GM18499 (cell line): Measurements from ENCODE around the gene GET4.
A peak's percentile ranks its signal among the peaks of the same experiment; 100 is the strongest.
"Not testable (repeated sequence)": the region's sequence is repeated elsewhere in the genome, so short reads cannot be mapped to it uniquely, and the experiment has no call there.

Experiments
- ATAC-seq: cut with Tn5 transposase; IDR thresholded peaks from one replicate; pipeline ENCODE4 v1.9.1; 2021; ENCODE audit warnings: moderate number of reproducible peaks; ENCODE audit not compliant: insufficient read depth, unreplicated experiment

The GET4 gene

GRCh38 chr7:923108-924041 lies 47.0 kb downstream of the GET4 start:
- ATAC-seq: peak; percentile 58

DNA sequence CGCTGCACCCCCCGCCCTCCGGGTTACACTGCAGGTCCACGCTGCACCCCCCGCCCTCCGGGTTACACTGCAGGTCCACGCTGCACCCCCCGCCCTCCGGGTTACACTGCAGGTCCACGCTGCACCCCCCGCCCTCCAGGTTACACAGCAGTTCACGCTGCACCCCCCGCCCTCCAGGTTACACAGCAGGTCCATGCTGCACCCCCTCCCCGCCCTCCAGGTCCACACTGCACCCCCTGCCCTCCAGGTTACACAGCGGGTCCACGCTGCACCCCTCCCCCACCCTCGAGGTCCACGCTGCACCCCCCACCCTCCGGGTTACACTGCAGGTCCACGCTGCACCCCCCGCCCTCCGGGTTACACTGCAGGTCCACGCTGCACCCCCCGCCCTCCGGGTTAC lies 47.7 kb downstream of the GET4 start:
- not testable (repeated sequence) for ATAC-seq

- ATAC-seq: no peak
Observed at GRCh38 chr7:924541-925231, 48.3 kb downstream of the GET4 start.

- ATAC-seq: no peak
Observed at GRCh38 chr7:925601-926000, 49.2 kb downstream of the GET4 start.

DNA sequence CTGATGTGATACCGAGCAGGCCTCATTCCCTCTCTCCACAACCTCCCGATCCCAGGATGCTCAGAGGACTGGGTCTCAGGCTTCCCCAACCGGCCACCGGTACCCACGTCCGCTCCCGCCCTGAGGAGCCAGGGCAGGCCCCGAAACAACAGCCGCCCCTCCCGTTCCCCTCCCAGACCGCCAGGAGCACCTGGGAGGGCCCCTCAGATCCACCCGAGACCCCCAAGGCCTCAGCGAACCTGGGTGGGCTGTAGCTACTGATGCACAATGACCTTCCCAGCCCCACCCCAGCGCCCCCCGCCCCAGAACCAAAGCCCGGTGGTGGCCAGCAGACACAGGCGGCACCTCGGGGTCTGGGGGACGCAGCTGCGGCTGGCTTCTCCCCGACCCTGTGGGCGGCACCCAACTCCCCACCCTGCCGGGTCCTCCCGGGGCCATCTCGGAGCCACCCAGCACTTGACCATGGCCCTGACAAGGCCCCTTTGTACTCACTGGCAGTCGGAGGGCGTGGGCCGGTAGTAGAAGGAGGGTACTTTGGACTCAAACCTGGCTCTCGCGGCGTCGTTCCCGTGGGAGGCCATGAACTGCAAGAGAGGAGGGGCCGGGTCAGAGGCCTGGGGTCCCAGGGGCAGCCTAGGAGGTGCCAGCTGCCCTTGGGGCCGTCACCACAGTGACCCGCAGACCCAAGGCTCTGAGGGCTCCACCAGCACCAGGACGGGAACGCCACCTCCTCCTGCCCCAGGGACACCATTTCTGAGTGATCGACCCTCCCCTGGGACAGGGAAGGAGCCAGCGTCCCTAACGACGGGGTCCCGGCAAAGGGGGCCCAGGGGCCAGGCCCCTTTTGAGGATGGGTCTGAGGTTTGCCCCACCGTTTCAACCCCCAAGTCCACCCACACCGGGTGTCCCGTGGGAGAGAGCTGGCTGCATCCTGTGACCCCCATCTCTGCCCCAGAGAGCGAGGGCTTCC lies 50.0 kb downstream of the GET4 start:
- ATAC-seq: no peak

DNA sequence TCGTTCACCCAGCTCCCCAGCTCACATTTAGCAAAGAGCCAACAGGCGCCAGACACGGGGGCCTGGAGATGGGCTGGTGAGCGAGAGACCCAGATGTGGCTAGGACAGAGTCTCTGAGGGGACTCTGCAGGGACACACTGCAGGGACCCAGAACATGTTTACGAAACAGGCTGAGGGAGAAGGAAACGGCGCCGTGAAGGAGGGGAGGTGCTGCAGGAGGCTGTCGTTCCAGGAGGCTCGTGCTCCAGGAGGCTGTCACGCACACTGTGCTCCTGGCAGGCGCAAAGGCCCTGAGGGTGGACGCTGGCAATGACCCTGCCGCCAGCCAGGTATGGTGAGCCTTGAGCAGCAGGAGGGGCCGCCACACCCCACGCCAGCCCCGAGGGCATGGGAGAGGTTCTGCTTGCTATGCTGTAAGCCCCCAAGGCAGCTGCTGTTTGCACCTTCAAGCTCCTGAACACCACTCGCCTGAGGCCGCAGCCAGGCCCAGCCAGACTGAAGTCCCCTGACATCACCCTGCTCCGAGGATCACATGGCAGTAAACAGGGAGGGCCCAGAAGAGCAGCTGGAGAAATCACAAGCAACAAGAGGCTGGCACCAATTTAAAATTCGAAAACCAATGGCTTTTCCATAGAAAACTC lies 50.8 kb downstream of the GET4 start:
- ATAC-seq: no peak

GRCh38 chr7:929311-929711 lies 53.0 kb downstream of the GET4 start:
- ATAC-seq: no peak

DNA sequence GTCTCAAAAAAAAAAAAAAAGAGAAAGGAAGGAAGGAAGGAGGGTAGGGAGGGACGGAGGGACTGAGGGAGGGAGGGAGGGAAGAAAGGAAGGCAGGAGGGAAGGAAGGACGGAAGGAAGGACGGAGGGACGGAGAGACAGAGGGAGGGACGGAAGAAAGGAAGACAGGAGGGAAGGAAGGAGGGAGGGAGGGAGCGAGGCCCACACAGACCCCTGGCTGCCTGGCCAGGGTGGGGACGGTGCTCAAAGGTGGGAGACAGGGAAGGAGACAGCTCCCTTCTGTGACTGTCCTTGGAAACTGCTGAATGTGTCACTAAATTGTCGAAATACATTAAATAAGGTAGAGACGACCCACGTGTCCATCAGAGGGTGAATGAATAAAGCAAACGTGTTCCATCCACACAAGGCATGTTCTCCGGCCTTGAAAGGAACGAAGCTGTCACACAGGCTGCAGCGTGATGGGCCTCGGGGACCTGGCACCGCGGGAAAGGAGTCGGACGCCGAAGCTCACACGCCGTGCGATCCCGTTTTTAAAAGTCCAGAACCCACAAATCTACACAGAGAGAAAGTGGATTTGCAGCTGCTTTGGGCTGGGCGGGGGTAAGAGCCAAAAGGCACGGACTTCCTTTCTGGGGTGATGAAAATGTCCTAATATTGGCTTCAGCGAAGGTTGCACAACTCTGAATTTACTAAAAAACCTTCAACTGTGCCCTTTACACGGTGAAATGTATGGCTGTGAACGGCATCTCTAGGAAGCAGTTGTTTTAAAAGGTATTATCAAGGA lies 54.8 kb downstream of the GET4 start:
- ATAC-seq: no peak

DNA sequence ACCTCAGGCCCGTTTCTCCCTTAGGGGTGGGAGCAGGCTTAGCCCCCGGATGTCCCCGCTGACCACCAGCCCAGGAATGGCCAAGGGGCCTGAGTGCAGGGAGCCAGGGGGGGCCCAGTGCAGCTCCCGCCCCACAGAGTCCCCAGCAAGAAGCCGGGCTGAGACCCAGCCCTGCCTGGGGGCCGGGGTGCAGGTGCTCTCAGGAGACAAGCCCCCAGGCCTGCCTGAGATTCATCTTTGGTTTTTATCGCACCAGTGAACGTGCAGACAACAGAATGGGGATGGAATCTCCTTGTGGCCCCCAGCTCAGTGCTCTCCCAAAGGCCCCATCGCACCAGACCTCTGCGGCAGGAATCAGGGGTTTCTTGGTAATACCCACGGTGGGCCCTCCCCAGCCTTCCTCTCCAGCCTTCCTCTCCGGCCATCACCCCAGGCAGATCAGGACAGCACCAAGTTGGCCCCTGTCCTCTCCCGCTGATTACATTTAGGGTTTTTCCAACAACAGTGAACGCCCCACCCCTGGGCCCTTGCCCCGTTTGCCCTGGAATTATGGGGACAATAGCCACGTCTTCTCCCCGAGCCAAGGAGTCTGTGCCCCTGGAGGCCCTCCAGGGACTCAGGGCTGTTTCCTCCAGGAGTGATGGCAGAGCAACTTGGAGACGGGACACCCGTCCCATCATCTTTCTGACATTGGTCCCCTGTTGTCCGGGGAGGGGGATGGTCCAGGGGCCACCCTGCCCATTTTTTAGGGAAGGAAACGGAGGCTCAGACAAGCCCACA lies 55.7 kb downstream of the GET4 start:
- no peak for ATAC-seq

DNA sequence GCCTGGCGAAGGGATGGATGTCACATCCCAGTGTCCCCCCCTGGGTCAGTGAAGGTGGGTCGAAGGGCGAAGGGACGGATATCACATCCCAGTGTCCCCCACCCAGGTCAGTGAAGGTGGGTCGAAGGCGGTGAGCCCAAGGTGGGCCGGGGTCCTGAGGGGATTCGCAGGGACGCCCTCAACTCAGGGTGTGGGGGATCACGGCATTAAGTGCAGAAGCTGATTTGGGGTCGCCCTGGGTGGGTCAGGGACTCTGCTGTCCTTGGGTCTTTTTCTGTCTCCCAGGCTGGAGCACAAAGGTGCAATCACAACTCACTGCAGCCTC lies 56.3 kb downstream of the GET4 start:
- ATAC-seq: no peak

DNA sequence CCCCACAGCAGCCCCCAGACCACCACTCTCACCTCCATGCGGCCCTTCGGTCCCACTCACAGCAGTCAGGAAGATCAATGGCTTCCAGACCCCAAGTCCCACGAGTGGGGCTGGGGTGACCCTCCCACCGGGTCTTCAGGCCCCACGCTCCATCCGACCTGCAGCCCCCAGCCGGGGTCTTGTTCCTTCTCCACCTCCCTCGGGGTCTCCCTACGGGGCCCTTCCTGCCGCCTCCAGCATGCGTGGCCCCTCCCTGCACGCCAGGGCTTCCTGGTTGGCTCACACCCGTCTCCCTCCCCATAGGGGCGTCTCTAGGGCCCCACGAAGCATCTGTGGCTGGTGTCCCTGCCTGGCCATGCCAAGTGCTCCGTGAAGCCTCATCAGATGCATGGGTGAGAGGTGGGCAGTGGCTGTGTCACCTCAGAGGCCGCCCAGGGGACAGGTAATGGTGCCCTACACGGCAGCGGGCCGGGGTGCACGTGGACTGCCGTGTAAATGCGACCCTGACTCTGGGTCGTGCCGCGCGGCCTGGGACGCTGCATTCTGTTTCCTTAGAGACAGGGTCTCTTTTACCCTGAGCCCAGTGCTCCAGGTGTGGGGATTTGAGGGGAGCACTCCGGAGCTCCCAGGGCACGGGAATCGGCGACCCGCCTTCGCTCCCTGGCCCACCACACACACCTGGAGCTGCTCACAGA lies 58.3 kb downstream of the GET4 start:
- no peak for ATAC-seq

GRCh38 chr7:935164-935873 lies 59.0 kb downstream of the GET4 start:
- ATAC-seq: no peak

GRCh38 chr7:935874-936385 lies 59.6 kb downstream of the GET4 start:
- ATAC-seq: no peak

- peak; percentile 62 for ATAC-seq
Observed at GRCh38 chr7:936386-937054, 60.2 kb downstream of the GET4 start.

GRCh38 chr7:937856-938484 lies 61.6 kb downstream of the GET4 start:
- no peak for ATAC-seq

DNA sequence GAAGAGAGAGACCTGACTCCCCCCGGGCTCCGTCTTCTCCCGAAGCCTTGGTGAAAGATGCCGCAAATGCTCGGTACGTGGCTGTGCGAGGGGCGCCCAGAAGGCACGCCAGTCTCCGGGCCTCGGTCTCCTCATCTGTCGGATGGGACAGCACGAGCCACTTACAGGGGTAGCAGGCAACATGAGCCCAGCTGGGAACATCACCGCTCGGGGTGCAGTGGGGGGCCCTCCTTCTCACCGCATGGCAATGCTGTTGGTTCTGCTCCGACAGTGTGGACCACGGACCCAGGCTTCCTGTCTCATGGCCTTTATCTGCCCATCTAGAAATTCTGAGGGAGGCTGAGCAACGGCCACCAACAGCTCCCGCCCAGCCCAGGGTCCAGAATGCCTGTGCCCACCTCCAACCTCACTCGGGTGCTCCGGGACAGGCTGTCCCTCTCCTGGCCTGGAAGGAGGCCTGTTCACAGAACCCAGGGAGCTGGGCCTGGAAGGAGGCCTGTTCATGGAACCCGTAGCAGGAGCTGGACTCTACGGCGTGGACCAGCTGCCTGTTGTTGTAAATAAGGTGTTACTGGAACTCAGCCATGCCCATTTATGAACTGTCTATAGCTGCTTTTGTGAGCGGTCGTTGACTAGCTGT lies 62.3 kb downstream of the GET4 start:
- ATAC-seq: no peak
